Activated T-cell treated with anti-CD3 and anti-CD28 coated beads, Interleukin-2, amount 50 U/mL, for 4 hours (primary cell): ENCODE results near the gene LRRIQ1. TPM values are rescaled to one million over a fixed set of nuclear protein-coding genes. Genes with fewer than 3 reads are reported as not detected.

ENCODE experiments used
- ATAC-seq, 2 donors: fragments of 200-7000 bp; cut with Tn5 transposase; one replicate each; pipeline ENCODE4 v1.10.0; 2021
- DNase-seq: peaks from one replicate; pipeline ENCODE4 v3.0.0-alpha.2; 2020
- H3K27me3 Mint-ChIP-seq: one replicate; pipeline ENCODE4 v1.8.0; 2021; ENCODE audit warnings: low read depth, mixed read lengths
- H3K36me3 Mint-ChIP-seq: one replicate; pipeline ENCODE4 v1.8.0; 2022; ENCODE audit warnings: mixed read lengths; ENCODE audit not compliant: insufficient read depth
- H3K4me1 Mint-ChIP-seq: one replicate; pipeline ENCODE4 v1.8.0; 2021; ENCODE audit warnings: low read depth, mixed read lengths
- H3K4me3 Mint-ChIP-seq: one replicate; pipeline ENCODE4 v1.8.0; 2021; ENCODE audit warnings: mild to moderate bottlenecking, moderate library complexity, mixed read lengths
- H3K9me3 Mint-ChIP-seq: one replicate; pipeline ENCODE4 v1.8.0; 2021; ENCODE audit warnings: mixed read lengths
- total RNA-seq, 3 donors: library from RNA; stranded (reverse); gene quantifications; one replicate each; pipeline ENCODE4 v1.2.1, GENCODE V29; 2021

Gene LRRIQ1
- total RNA-seq, 3 donors from 2014 or later, result not detected

GRCh38 chr12:85017133-85017532, 19.0 kb upstream of the LRRIQ1 start:
- no peak for ATAC-seq
- H3K36me3 Mint-ChIP-seq, result no peaks in the 10 kb centered on the region
- no peaks in the 10 kb centered on the region for H3K27me3 Mint-ChIP-seq
- no peaks in the 10 kb centered on the region for H3K4me1 Mint-ChIP-seq
- H3K9me3 Mint-ChIP-seq, result no peaks in the 10 kb centered on the region
- no peak overlapping the region for H3K4me3 Mint-ChIP-seq
- no peak for DNase-seq

DNA sequence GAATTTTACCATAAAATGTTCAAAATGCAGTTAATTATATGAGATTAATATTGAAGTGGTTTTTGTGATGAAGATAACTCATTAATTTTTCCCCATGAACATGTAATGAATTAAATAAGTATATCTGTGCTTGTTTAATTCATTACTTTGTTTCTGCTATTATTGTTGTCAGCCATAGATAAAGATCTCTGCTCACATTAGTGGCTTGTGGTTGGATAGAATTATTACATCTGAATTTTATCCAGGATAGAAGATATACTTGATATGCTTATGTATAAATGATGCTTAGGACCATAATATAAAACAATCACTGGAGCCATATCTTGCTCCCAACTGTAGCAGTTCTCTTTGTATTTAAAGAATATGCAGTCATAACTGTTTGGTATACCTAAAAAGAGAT, 18.5 kb upstream of the LRRIQ1 start:
- Mint-ChIP-seq H3K36me3 (no peaks in the 10 kb centered on the region), H3K27me3 (no peaks in the 10 kb centered on the region), H3K4me1 (no peaks in the 10 kb centered on the region), H3K4me3 (no peak overlapping the region), H3K9me3 (no peaks in the 10 kb centered on the region)
- DNase-seq (no peak), ATAC-seq (no peak)

GRCh38 chr12:85018098-85018497, 18.1 kb upstream of the LRRIQ1 start:
- DNase-seq (no peak), ATAC-seq (no peak)
- Mint-ChIP-seq H3K36me3 (no peaks in the 10 kb centered on the region), H3K27me3 (no peaks in the 10 kb centered on the region), H3K4me1 (no peaks in the 10 kb centered on the region), H3K9me3 (no peaks in the 10 kb centered on the region), H3K4me3 (no peak overlapping the region)

DNA sequence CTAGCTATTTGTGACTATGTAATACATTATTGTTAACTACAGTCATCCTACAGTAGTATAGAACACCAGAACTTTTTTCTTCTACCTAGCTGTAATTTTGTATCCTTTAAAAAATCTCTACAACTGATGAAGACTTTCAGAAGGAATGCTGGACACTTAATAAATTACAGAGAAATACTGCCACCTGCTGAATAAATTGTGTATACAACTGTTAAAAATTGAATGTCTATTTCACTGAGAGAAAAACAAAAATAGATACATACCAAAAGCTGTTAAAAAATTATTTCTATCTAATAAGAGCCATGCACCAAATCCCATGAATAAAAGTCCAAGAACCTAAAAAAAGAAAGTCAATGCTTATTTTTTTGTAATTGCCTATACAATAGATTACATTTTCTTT, 6.7 kb upstream of the LRRIQ1 start:
- Mint-ChIP-seq H3K27me3 (no peaks in the 10 kb centered on the region), H3K9me3 (no peaks in the 10 kb centered on the region), H3K36me3 (no peaks in the 10 kb centered on the region), H3K4me3 (no peak overlapping the region), H3K4me1 (no peaks in the 10 kb centered on the region)
- ATAC-seq (no peak), DNase-seq (no peak)

DNA sequence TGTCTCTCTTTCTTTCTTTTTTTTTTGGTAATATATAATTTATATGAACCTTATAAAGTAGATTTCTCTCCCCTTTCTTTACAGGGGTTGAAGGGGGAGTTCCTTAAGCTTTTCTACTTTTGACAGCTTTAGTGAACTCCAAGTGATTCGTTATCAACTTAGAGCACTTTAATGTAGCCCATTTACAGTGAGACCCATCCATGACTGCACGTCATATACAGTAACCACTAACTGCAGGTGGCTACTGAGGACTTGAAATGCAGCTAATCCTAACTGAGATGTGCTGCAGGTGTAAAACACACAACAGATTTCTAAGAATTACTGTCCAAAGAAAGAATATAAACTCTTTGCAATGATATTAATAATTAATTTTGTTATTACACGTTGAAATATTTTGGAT, 582 bp downstream of the LRRIQ1 start:
- DNase-seq (no peak), ATAC-seq (no peak)
- Mint-ChIP-seq H3K27me3 (peaks cover 3% of the 10 kb centered on the region), H3K36me3 (no peaks in the 10 kb centered on the region), H3K4me1 (peaks cover 5% of the 10 kb centered on the region), H3K9me3 (no peaks in the 10 kb centered on the region), H3K4me3 (no peak overlapping the region)

DNA sequence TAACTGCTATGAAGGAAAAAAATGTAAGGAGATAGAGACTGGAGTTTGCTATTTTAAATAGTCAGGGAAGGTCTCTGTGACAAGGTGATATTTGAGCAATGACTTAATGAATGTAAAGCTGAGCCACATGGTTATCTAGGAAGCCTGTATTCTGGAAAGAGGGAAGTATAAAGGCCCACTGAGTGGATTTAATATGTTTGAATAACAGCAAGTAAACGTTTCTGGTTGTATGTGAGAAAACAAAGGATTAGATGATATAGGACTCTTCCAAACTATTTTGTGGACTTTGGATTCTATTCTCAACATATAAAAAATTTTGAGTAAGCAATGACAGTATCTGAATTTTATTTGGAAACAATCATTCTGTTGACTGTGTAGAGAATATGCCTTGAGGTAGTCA, 5.2 kb downstream of the LRRIQ1 start:
- ATAC-seq (no peak), DNase-seq (no peak)
- no peak overlapping the region for H3K4me3 Mint-ChIP-seq
- H3K9me3 Mint-ChIP-seq, result no peaks in the 10 kb centered on the region
- no peaks in the 10 kb centered on the region for H3K27me3 Mint-ChIP-seq
- peaks cover 1% of the 10 kb centered on the region for H3K4me1 Mint-ChIP-seq
- H3K36me3 Mint-ChIP-seq, result no peaks in the 10 kb centered on the region

DNA sequence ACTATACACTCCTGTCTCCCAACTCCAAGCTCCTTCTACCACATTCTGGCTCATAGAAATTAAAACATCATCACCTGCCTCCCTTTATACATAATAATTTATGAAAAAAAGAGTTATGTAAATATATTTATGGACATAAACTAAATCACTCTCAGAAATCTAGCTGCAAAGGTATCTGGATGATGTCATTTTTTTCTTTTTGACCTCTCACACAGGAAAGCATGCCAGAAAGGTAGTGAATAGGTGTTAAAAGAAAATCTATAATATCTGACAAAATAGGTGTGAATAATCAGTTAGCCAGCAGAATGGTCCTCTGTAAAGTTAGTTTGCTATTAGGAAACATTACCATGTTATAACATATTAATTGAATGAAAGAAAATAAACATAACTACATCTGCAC, 7.7 kb downstream of the LRRIQ1 start:
- no peak overlapping the region for H3K4me3 Mint-ChIP-seq
- H3K27me3 Mint-ChIP-seq, result no peaks in the 10 kb centered on the region
- no peaks in the 10 kb centered on the region for H3K9me3 Mint-ChIP-seq
- no peak for DNase-seq
- H3K4me1 Mint-ChIP-seq, result no peaks in the 10 kb centered on the region
- no peak for ATAC-seq
- no peaks in the 10 kb centered on the region for H3K36me3 Mint-ChIP-seq

- DNase-seq, result no peak
- no peaks in the 10 kb centered on the region for H3K9me3 Mint-ChIP-seq
These were observed 21.3 kb downstream of the LRRIQ1 start for GRCh38 chr12:85057370-85057963.

DNA sequence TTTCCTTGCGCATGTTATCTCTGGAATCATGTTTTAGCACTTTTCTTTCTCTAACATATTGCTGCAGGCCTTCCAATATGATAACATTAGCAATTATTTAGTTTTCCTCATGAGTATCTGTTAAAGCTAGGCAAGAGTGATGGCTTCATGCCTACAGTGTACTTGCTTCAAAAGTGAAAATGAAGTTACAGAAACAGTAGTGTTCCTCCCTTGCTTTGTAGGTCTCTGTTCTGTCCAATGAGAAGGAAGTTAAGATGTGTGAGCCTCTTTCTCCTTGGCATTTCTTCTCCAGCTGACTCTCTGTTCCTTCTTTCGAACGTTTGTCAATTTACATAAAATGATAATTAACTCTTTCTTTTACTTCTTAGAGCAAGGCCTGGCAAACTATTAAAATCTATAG, 22.2 kb downstream of the LRRIQ1 start:
- DNase-seq (no peak), ATAC-seq (no peak)
- Mint-ChIP-seq H3K4me1 (no peaks in the 10 kb centered on the region), H3K27me3 (no peaks in the 10 kb centered on the region), H3K4me3 (no peak overlapping the region), H3K36me3 (no peaks in the 10 kb centered on the region), H3K9me3 (no peaks in the 10 kb centered on the region)

More at GRCh38 chr12:85057370-85057963, 21.3 kb downstream of the LRRIQ1 start:
- no peak overlapping the region for H3K4me3 Mint-ChIP-seq
- no peak for ATAC-seq
- no peaks in the 10 kb centered on the region for H3K4me1 Mint-ChIP-seq
- H3K36me3 Mint-ChIP-seq, result no peaks in the 10 kb centered on the region
- H3K27me3 Mint-ChIP-seq, result no peaks in the 10 kb centered on the region

DNA sequence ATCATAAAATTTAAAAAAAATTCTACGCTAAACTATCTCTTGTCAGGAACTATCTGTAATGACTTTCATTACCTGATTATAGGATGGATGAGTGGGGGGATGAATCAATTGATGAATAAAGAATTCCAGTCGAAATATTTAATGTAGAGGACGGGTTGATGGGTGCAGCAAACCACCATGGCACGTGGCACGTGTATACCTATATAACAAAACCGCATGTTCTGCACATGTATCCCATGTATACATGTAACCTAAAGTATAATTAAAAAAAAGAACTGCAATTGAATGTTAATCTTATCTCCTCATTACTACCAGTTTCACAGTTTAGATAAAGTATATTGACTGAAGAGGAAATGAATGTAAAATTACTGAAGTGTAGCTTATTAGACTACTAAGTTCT, 23.4 kb downstream of the LRRIQ1 start:
- no peak for ATAC-seq
- Mint-ChIP-seq H3K27me3 (no peaks in the 10 kb centered on the region), H3K4me3 (no peak overlapping the region), H3K4me1 (no peaks in the 10 kb centered on the region), H3K9me3 (no peaks in the 10 kb centered on the region), H3K36me3 (no peaks in the 10 kb centered on the region)
- DNase-seq, result no peak

DNA sequence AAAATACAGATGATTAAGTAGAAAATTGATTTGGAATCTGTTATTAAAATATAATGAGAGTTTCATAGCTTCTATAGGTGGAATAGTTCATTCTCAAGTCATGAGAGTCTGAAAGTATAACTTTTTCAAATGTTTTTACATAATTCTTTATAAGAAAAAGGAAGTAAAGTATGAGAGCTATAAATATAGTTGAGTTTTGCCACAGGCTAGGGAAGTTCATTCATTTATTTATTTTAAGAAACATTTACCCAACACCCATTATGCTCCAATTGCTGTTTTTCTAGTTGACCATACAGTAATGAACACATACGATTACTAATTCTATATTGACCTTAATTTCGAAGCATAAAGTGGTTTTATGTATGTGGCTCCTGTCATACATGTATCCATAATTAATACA, 24.8 kb downstream of the LRRIQ1 start:
- ATAC-seq (no peak), DNase-seq (no peak)
- no peaks in the 10 kb centered on the region for H3K4me1 Mint-ChIP-seq
- H3K9me3 Mint-ChIP-seq, result no peaks in the 10 kb centered on the region
- no peaks in the 10 kb centered on the region for H3K36me3 Mint-ChIP-seq
- no peaks in the 10 kb centered on the region for H3K27me3 Mint-ChIP-seq
- no peak overlapping the region for H3K4me3 Mint-ChIP-seq

DNA sequence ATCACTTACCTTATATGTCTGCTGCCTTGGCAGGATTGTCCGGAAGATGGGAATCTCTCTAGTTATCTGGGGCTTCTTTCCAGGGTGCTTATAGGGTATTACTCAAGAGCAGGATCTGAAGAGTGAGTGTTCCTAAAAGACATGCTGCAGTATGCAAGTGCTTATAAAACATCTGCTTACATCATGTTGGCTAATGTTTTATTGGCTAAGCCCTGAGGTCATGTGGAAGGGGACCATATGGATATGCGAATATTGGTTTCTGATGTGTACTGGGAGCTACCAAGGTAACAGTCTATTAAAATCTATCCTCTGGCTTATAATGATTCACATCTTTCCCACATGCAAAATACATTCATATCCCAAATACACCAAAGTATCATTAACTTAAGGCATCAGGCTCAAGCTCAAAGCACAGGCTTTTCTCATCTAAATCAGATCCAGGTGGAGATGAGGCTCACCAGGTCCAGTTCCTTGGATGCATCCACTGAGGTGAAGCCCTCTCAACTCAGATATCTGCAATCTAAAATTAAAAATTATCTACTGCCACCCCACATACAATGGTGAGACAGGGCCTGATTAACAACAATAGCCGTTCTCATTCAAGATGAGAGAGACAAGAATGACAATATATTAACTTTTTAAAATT, 29.8 kb downstream of the LRRIQ1 start:
- H3K4me3 Mint-ChIP-seq, result no peak overlapping the region
- no peaks in the 10 kb centered on the region for H3K27me3 Mint-ChIP-seq
- no peak for DNase-seq
- no peaks in the 10 kb centered on the region for H3K4me1 Mint-ChIP-seq
- H3K36me3 Mint-ChIP-seq, result no peaks in the 10 kb centered on the region
- H3K9me3 Mint-ChIP-seq, result no peaks in the 10 kb centered on the region
- ATAC-seq, result no peak

DNA sequence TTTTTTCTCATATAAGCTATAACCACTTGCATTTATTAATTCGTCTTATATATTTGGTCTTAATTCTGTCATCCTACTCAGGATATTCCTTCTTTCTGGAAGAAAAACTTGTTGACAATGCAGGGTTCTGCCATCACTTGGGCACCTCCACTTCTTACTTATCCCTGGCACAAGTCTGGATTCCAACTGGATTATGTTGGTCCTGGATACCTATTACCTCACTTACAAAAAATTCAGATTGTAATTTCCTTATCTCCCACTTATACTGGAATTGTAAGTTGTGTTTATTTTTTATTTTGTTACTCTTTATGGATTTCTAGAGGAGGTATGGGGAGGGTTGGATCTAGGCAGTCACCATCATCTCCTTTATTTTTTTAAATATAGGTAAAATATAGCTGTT, 36.7 kb downstream of the LRRIQ1 start:
- no peak for DNase-seq
- H3K4me1 Mint-ChIP-seq, result no peaks in the 10 kb centered on the region
- H3K36me3 Mint-ChIP-seq, result no peaks in the 10 kb centered on the region
- ATAC-seq, result no peak
- H3K9me3 Mint-ChIP-seq, result no peaks in the 10 kb centered on the region
- no peaks in the 10 kb centered on the region for H3K27me3 Mint-ChIP-seq
- H3K4me3 Mint-ChIP-seq, result no peak overlapping the region

GRCh38 chr12:85076688-85077430, 40.7 kb downstream of the LRRIQ1 start:
- Mint-ChIP-seq H3K4me1 (no peaks in the 10 kb centered on the region), H3K36me3 (no peaks in the 10 kb centered on the region), H3K4me3 (no peak overlapping the region), H3K27me3 (no peaks in the 10 kb centered on the region), H3K9me3 (no peaks in the 10 kb centered on the region)
- DNase-seq, result no peak
- ATAC-seq, result no peak

DNA sequence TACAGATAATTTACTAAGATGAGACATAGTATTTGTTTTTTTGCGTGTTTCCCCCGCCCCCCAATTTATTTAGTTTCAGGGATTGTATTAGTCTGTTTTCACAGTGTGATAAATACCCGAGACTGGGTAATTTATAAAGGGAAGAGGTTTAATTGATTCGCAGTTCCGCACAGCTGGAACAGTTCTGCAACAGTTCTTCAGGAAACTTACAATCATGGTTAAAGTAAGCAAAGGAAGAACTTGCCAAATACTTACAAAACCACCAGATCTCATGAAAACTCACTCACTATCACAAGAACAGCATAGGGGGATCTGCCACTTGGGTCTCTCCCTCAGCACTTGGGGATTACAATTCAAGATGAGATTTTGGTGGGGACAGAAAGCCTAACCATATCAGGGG, 48.9 kb downstream of the LRRIQ1 start:
- H3K4me3 Mint-ChIP-seq, result no peak overlapping the region
- no peaks in the 10 kb centered on the region for H3K36me3 Mint-ChIP-seq
- ATAC-seq, result no peak
- no peaks in the 10 kb centered on the region for H3K27me3 Mint-ChIP-seq
- H3K4me1 Mint-ChIP-seq, result no peaks in the 10 kb centered on the region
- DNase-seq, result no peak
- H3K9me3 Mint-ChIP-seq, result peaks cover 6% of the 10 kb centered on the region
